NAMALWA (cell line): Measurements from ENCODE around the gene CAT.

Experiments
- DNase-seq: peaks from one replicate; pipeline ENCODE4 v3.0.0-alpha.2; 2015; ENCODE audit warnings: low spot score

The CAT gene

GRCh38 chr11:34425360-34425759, 13.4 kb upstream of the CAT start:
- DNase-seq = no peak

- no peak for DNase-seq
Measured at GRCh38 chr11:34425867-34426266, 12.9 kb upstream of the CAT start.

GRCh38 chr11:34426766-34427185, 12.0 kb upstream of the CAT start:
- DNase-seq = no peak

- no peak for DNase-seq
Measured at GRCh38 chr11:34427186-34427805, 11.4 kb upstream of the CAT start.

- no peak for DNase-seq
Measured at GRCh38 chr11:34431979-34432378, 6.8 kb upstream of the CAT start.

GRCh38 chr11:34432822-34433221, 5.9 kb upstream of the CAT start:
- no peak for DNase-seq

- no peak for DNase-seq
Measured at GRCh38 chr11:34433899-34434298, 4.8 kb upstream of the CAT start.

GRCh38 chr11:34437224-34438125, 1.3 kb upstream of the CAT start:
- DNase-seq = no peak

- peak; percentile 33 for DNase-seq
Measured at GRCh38 chr11:34439610-34440198, 970 bp downstream of the CAT start.

GRCh38 chr11:34441814-34442213, 3.1 kb downstream of the CAT start:
- DNase-seq = no peak

GRCh38 chr11:34443136-34443535, 4.4 kb downstream of the CAT start:
- no peak for DNase-seq

GRCh38 chr11:34444428-34444827, 5.7 kb downstream of the CAT start:
- no peak for DNase-seq

- no peak for DNase-seq
Measured at GRCh38 chr11:34445956-34446355, 7.2 kb downstream of the CAT start.

GRCh38 chr11:34446386-34446785, 7.7 kb downstream of the CAT start:
- no peak for DNase-seq

GRCh38 chr11:34447044-34447443, 8.3 kb downstream of the CAT start:
- no peak for DNase-seq

GRCh38 chr11:34448223-34448994, 9.7 kb downstream of the CAT start:
- no peak for DNase-seq

GRCh38 chr11:34449013-34449412, 10.3 kb downstream of the CAT start:
- no peak for DNase-seq

- no peak for DNase-seq
Measured at GRCh38 chr11:34451053-34451452, 12.3 kb downstream of the CAT start.

- no peak for DNase-seq
Measured at GRCh38 chr11:34454308-34455032, 15.7 kb downstream of the CAT start.

GRCh38 chr11:34457607-34458006, 18.9 kb downstream of the CAT start:
- no peak for DNase-seq

- no peak for DNase-seq
Measured at GRCh38 chr11:34458525-34458924, 19.8 kb downstream of the CAT start.
